Endometrium (tissue), 2 donors: ENCODE data around the gene FAM124B.

Source experiments
- FAIRE-seq: peaks from 2 replicates; lab custom pipeline; 2012; peaks lifted over from hg19 to GRCh38; lab: Jason Lieb, UNC
- donor health status: control.
- donor health status: control.

FAM124B gene

GRCh38 chr2:224379986-224380385 is 21.9 kb downstream of the FAM124B start:
- FAIRE-seq, result no peak

GRCh38 chr2:224379172-224379571 is 22.7 kb downstream of the FAM124B start:
- no peak for FAIRE-seq

GRCh38 chr2:224378701-224379097 is 23.2 kb downstream of the FAM124B start:
- no peak for FAIRE-seq

GRCh38 chr2:224377751-224378700 is 23.9 kb downstream of the FAM124B start:
- no peak for FAIRE-seq

GRCh38 chr2:224372641-224373040 is 29.3 kb downstream of the FAM124B start:
- no peak for FAIRE-seq

- no peak for FAIRE-seq
Measured at GRCh38 chr2:224369028-224369632, 32.8 kb downstream of the FAM124B start.

- no peak for FAIRE-seq
Measured at GRCh38 chr2:224366267-224366844, 35.6 kb downstream of the FAM124B start.

GRCh38 chr2:224365331-224365730 is 36.6 kb downstream of the FAM124B start:
- no peak for FAIRE-seq

- FAIRE-seq, result no peak
Measured at GRCh38 chr2:224363281-224363680, 38.6 kb downstream of the FAM124B start.

- FAIRE-seq, result no peak
Measured at GRCh38 chr2:224362094-224362493, 39.8 kb downstream of the FAM124B start.

- FAIRE-seq, result no peak
Measured at GRCh38 chr2:224360801-224361251, 41.1 kb downstream of the FAM124B start.

- no peak for FAIRE-seq
Measured at GRCh38 chr2:224359569-224359968, 42.3 kb downstream of the FAM124B start.

- peak; percentile 70 for FAIRE-seq
Measured at GRCh38 chr2:224357098-224357901, 44.6 kb downstream of the FAM124B start.

GRCh38 chr2:224354632-224355211 is 47.2 kb downstream of the FAM124B start:
- no peak for FAIRE-seq

- no peak for FAIRE-seq
Measured at GRCh38 chr2:224350703-224351102, 51.2 kb downstream of the FAM124B start.

- no peak for FAIRE-seq
Measured at GRCh38 chr2:224349396-224349795, 52.5 kb downstream of the FAM124B start.

GRCh38 chr2:224347176-224348051 is 54.5 kb downstream of the FAM124B start:
- peak; percentile 39 for FAIRE-seq

- no peak for FAIRE-seq
Measured at GRCh38 chr2:224345492-224345891, 56.4 kb downstream of the FAM124B start.

- no peak for FAIRE-seq
Measured at GRCh38 chr2:224343226-224343625, 58.7 kb downstream of the FAM124B start.

- FAIRE-seq, result no peak
Measured at GRCh38 chr2:224335991-224336390, 65.9 kb downstream of the FAM124B start.

- FAIRE-seq, result no peak
Measured at GRCh38 chr2:224334726-224335125, 67.2 kb downstream of the FAM124B start.
